HCT116 (cell line): ENCODE data around the gene CBY1. TPM values are rescaled to one million over a fixed set of nuclear protein-coding genes. Genes with fewer than 3 reads are reported as not detected.

Experiments
- ATAC-seq: fragments of 200-7000 bp; cut with Tn5 transposase; 2 replicates; pipeline ENCODE4 v1.9.1; 2020; ENCODE audit warnings: mild to moderate bottlenecking, moderate library complexity
- BruUV-seq: library from RNA; stranded (reverse); fragments of 400-500 nt; replicated peaks from 2 replicates; lab custom pipeline; 2021; lab: Mats Ljungman, UMichigan
- CTCF ChIA-PET: fragments of 300-600 bp; sonication (Branson Sonifier 250); formaldehyde crosslinking; loops from one replicate; lab custom pipeline; 2021; ENCODE audit warnings: antibody characterized with exemption; lab: Charles Lee
- POLR2A ChIA-PET: fragments of 300-600, 350-600 bp; sonication (Branson Sonifier 250); formaldehyde crosslinking; loops from one replicate; lab custom pipeline; 2021; ENCODE audit warnings: antibody characterized with exemption; lab: Charles Lee
- RAD21 ChIA-PET, 2 experiments: fragments of 300-600 bp; sonication (Branson Sonifier 250); formaldehyde crosslinking; loops; one replicate each; lab custom pipeline; 2023; ENCODE audit warnings: low total read pairs in 2 of 2; ENCODE audit not compliant: uncharacterized antibody in 2 of 2, unreplicated experiment in 2 of 2, low non-redundant PET in 1 of 2; lab: Charles Lee
- DNase-seq: peaks from one replicate; pipeline ENCODE4 v3.0.0-alpha.2; 2010; ENCODE audit warnings: low read depth, low spot score
- H2AFZ ChIP-seq: fragments of 200-600 bp; shearing (Covaris generic), sonication (generic); 2 replicates; pipeline ENCODE4 v1.6.1; 2017; ENCODE audit warnings: low read depth, mixed run types, mixed read lengths, antibody characterized with exemption, low read length; ENCODE audit not compliant: poor library complexity, severe bottlenecking
- H3K27ac ChIP-seq: 2 replicates; pipeline ENCODE4 v1.5.1; 2012; ENCODE audit warnings: low read depth, low read length
- H3K27me3 ChIP-seq: fragments of 200-600 bp; sonication (generic); 2 replicates; pipeline ENCODE4 v1.6.1; 2016; ENCODE audit warnings: mixed run types, low read length, mixed read lengths; ENCODE audit not compliant: insufficient read depth
- H3K36me3 ChIP-seq, 2 experiments: fragments of 200-500 bp in 1 of 2; fragments of 200-600 bp in 1 of 2; sonication (Bioruptor generic) in 1 of 2; sonication (generic) in 1 of 2; 2 replicates each; pipeline versions ENCODE4 v1.5.1 to v1.6.1; 2014 to 2016; ENCODE audit warnings: low read length in 2 of 2, inconsistent platforms in 1 of 2, mixed read lengths in 1 of 2, mixed run types in 1 of 2; ENCODE audit not compliant: insufficient read depth in 2 of 2, control insufficient read depth in 1 of 2
- H3K4me1 ChIP-seq, 2 experiments: fragments of 200-600 bp in 1 of 2; sonication (generic) in 1 of 2; 2 replicates each; pipeline versions ENCODE4 v1.5.1 to v1.6.1; 2012 to 2017; ENCODE audit warnings: low read length in 2 of 2, inconsistent platforms in 1 of 2, mild to moderate bottlenecking in 1 of 2, mixed read lengths in 1 of 2, mixed run types in 1 of 2, moderate library complexity in 1 of 2; ENCODE audit not compliant: insufficient read depth in 2 of 2, control insufficient read depth in 1 of 2
- H3K4me2 ChIP-seq: fragments of 200-600 bp; sonication (generic); 2 replicates; pipeline ENCODE4 v1.6.1; 2017; ENCODE audit warnings: mixed run types, low read length, mixed read lengths
- H3K4me3 ChIP-seq, 2 experiments: fragments of 200-600 bp in 1 of 2; sonication (generic) in 1 of 2; replicated peaks in 1 of 2; 2 replicates each; pipeline ENCODE4 v1.5.1; 2011 to 2016; ENCODE audit warnings: low read length in 2 of 2, control low read depth in 1 of 2, low read depth in 1 of 2, mild to moderate bottlenecking in 1 of 2, mixed read lengths in 1 of 2, mixed run types in 1 of 2
- H3K79me2 ChIP-seq: fragments of 200-600 bp; sonication (generic); 2 replicates; pipeline ENCODE4 v1.6.1; 2017; ENCODE audit warnings: mild to moderate bottlenecking, mixed run types, low read length, moderate library complexity, mixed read lengths; ENCODE audit not compliant: insufficient read depth
- H3K9ac ChIP-seq: fragments of 200-600 bp; sonication (generic); 2 replicates; pipeline ENCODE4 v1.6.1; 2016; ENCODE audit warnings: low read length, mixed read lengths
- H3K9me2 ChIP-seq: fragments of 200-600 bp; sonication (generic), shearing (Covaris generic); 2 replicates; pipeline ENCODE4 v1.6.1; 2017; ENCODE audit warnings: mixed run types, mild to moderate bottlenecking, moderate library complexity; ENCODE audit not compliant: insufficient read depth
- H3K9me3 ChIP-seq, 2 experiments: fragments of 200-500 bp in 1 of 2; fragments of 200-600 bp in 1 of 2; sonication (Bioruptor generic) in 1 of 2; sonication (generic) in 1 of 2; 2 replicates each; pipeline ENCODE4 v1.6.1; 2014 to 2017; ENCODE audit warnings: low read length in 2 of 2, mixed read lengths in 2 of 2, inconsistent platforms in 1 of 2, low read depth in 1 of 2, mild to moderate bottlenecking in 1 of 2, mixed run types in 1 of 2, moderate library complexity in 1 of 2; ENCODE audit not compliant: control insufficient read depth in 1 of 2, insufficient read depth in 1 of 2
- H4K20me1 ChIP-seq: fragments of 200-600 bp; sonication (generic), shearing (Covaris generic); 2 replicates; pipeline ENCODE4 v1.6.1; 2017; ENCODE audit warnings: mixed run types, mild to moderate bottlenecking, moderate library complexity; ENCODE audit not compliant: insufficient read depth
- CEBPB ChIP-seq: IDR thresholded peaks from 2 replicates; pipeline ENCODE4 v1.6.1; 2012; ENCODE audit warnings: low read depth
- ELF1 ChIP-seq: IDR thresholded peaks from 2 replicates; pipeline ENCODE4 v1.6.1; 2012; ENCODE audit warnings: low read depth, borderline replicate concordance
- JUND ChIP-seq: IDR thresholded peaks from 2 replicates; pipeline ENCODE4 v1.6.1; 2012
- MAX ChIP-seq: IDR thresholded peaks from 2 replicates; pipeline ENCODE4 v1.6.1; 2012
- RAD21 ChIP-seq: IDR thresholded peaks from 2 replicates; pipeline ENCODE4 v1.6.1; 2012; ENCODE audit warnings: low read depth, mild to moderate bottlenecking
- REST ChIP-seq: IDR thresholded peaks from 2 replicates; pipeline ENCODE4 v1.6.1; 2012; ENCODE audit warnings: low read depth
- SIN3A ChIP-seq: IDR thresholded peaks from 2 replicates; pipeline ENCODE4 v1.6.1; 2012; ENCODE audit warnings: low read depth
- SP1 ChIP-seq: IDR thresholded peaks from 2 replicates; pipeline ENCODE4 v1.6.1; 2012; ENCODE audit warnings: low read depth
- SRF ChIP-seq: IDR thresholded peaks from 2 replicates; pipeline ENCODE4 v1.6.1; 2012; ENCODE audit warnings: low read depth
- ZBTB33 ChIP-seq: IDR thresholded peaks from 2 replicates; pipeline ENCODE4 v1.6.1; 2011; ENCODE audit warnings: mild to moderate bottlenecking, low read length, moderate library complexity; ENCODE audit not compliant: insufficient replicate concordance; ENCODE audit errors: extremely low read depth
- ZFX ChIP-seq: fragments of 450-650 bp; IDR thresholded peaks from 2 replicates; pipeline ENCODE4 v1.6.1; 2017
- ZNF274 ChIP-seq: fragments of 200-500 bp; sonication (Bioruptor generic); IDR thresholded peaks from 2 replicates; pipeline ENCODE4 v1.6.1; 2014; ENCODE audit warnings: mild to moderate bottlenecking, low read depth, low read length, inconsistent platforms
- intact Hi-C: fragments of 100-400 bp; cut with micrococcal nuclease; formaldehyde crosslinking; loops from 2 replicates; pipeline ENCODE4 v1.10.0; 2022
- total RNA-seq: library from RNA; stranded (reverse); gene quantifications from one replicate; pipeline ENCODE4 v1.2.1, GENCODE V29; 2021; ENCODE audit not compliant: unreplicated experiment

Gene CBY1
- total RNA-seq, 1 experiment from 2014 or later, result 27.6 TPM

GRCh38 chr22:38713921-38714320 is 57.5 kb downstream of the CBY1 start:
- H3K79me2 ChIP-seq, result peaks cover 72% of the 10 kb centered on the region
- no peak overlapping the region for H2AFZ ChIP-seq
- H3K4me2 ChIP-seq, result no peak overlapping the region
- H3K4me3 ChIP-seq, result no peak overlapping the region
- no peak for ATAC-seq
- no peak overlapping the region for H3K27ac ChIP-seq
- no peaks in the 10 kb centered on the region for H3K9me3 ChIP-seq
- no TSS peak for BruUV-seq
- TF ChIP-seq SRF (no peak), RAD21 (no peak), SP1 (no peak)
- peaks cover 6 to 16% of the 10 kb centered on the region in 2 experiments; a peak in 3 of 4 replicates for H3K36me3 ChIP-seq
- no peak for DNase-seq
- intact Hi-C loops, result no loop called here
- ChIA-PET CTCF (interaction anchor here (1.5 kb wide), 1 partner anchor 11 kb away, joined by 6 read pairs; no protein-coding TSS in a partner anchor), POLR2A (no interaction called here), RAD21 (no interaction called here)
- H3K9ac ChIP-seq, result no peak overlapping the region
- no peaks in the 10 kb centered on the region for H3K27me3 ChIP-seq
- no peaks in the 10 kb centered on the region for H3K9me2 ChIP-seq
- no peaks in the 10 kb centered on the region for H4K20me1 ChIP-seq
- H3K4me1 ChIP-seq, result peaks cover 11 to 18% of the 10 kb centered on the region in 2 experiments

GRCh38 chr22:38715176-38715764 is 58.8 kb downstream of the CBY1 start:
- H3K79me2 ChIP-seq, result peaks cover 66% of the 10 kb centered on the region
- RAD21 ChIA-PET, result no interaction called here
- no peak for DNase-seq
- peaks cover 6 to 9% of the 10 kb centered on the region in 2 experiments; a peak in 3 of 4 replicates for H3K36me3 ChIP-seq
- H4K20me1 ChIP-seq, result no peaks in the 10 kb centered on the region
- no peak for ATAC-seq
- no peaks in the 10 kb centered on the region for H3K9me3 ChIP-seq
- intact Hi-C loops, result no loop called here
- H3K4me1 ChIP-seq, result peaks cover 12 to 21% of the 10 kb centered on the region in 2 experiments
- H3K9ac ChIP-seq, result no peak overlapping the region
- H3K4me3 ChIP-seq, result no peak overlapping the region
- POLR2A ChIA-PET, result interaction anchor here (0.7 kb wide), 1 partner anchor 10 kb away, joined by 5 read pairs; the partner anchor contains the start of gene GTPBP1
- no peaks in the 10 kb centered on the region for H3K9me2 ChIP-seq
- BruUV-seq, result no TSS peak
- H3K27ac ChIP-seq, result no peak overlapping the region
- CTCF ChIA-PET, result interaction anchor here (1.5 kb wide), 1 partner anchor 10 kb away, joined by 6 read pairs; no protein-coding TSS in a partner anchor
- TF ChIP-seq ZFX (no peak), REST (no peak), MAX (no peak), JUND (no peak), ELF1 (no peak), ZBTB33 (no peak), CEBPB (no peak), SRF (no peak), SIN3A (no peak), ZNF274 (no peak)
- H3K4me2 ChIP-seq, result no peak overlapping the region
- no peaks in the 10 kb centered on the region for H3K27me3 ChIP-seq
- H2AFZ ChIP-seq, result no peak overlapping the region
